A549 treated with AZD2906 at 1 μM for 4 hours (cell line): ENCODE results near the gene MSMP. TPM values are rescaled to one million over a fixed set of nuclear protein-coding genes. Genes with fewer than 3 reads are reported as not detected.

ENCODE experiments used
- total RNA-seq: library from RNA; stranded (reverse); fragments of 200-300 nt; extraction: Qiagen RNA extraction; gene quantifications from 5 replicates; pipeline ENCODE4 v1.2.3, GENCODE V29; 2022

MSMP gene, protein sequence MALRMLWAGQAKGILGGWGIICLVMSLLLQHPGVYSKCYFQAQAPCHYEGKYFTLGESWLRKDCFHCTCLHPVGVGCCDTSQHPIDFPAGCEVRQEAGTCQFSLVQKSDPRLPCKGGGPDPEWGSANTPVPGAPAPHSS
- 0.15 to 0.38 TPM (median 0.23 TPM) in 4 of 5 replicates, not detected in the other for total RNA-seq

GRCh38 chr9:35754264-35754663, at the start of gene MSMP:
Gene MSMP, minus strand, starts transcription at chr9:35754276. Its CDS starts 147 bp downstream, at chr9:35754129.

GRCh38 chr9:35791297-35791921, 37.3 kb upstream of the MSMP start, which contains the start of gene NPR2:
Gene NPR2, plus strand, starts transcription at chr9:35791591. Its CDS starts 818 bp downstream, at chr9:35792409.

GRCh38 chr9:35748858-35749514, 5.1 kb downstream of the MSMP start, which contains the start of the genes GBA2 and RGP1:
Gene GBA2, minus strand, starts transcription at chr9:35749228. Its CDS starts 524 bp downstream, at chr9:35748704.
Gene RGP1, plus strand, starts transcription at chr9:35749287. Its CDS starts 469 bp downstream, at chr9:35749756.

GRCh38 chr9:35732185-35732799, 21.8 kb downstream of the MSMP start, which contains the start of the genes CREB3 and TLN1:
Gene CREB3, plus strand, starts transcription at chr9:35732666. Its CDS starts 107 bp downstream, at chr9:35732773.
Gene TLN1, minus strand, starts transcription at chr9:35732195. Its CDS starts 6,501 bp downstream, at chr9:35725694.

Other genes with a start within 250 kb of the MSMP start
- gene TESK1, start 149.0 kb downstream of the MSMP start, total RNA-seq: 21.8 to 29.3 TPM (median 28.4 TPM) in 5 replicates
- 0.15 to 0.22 TPM (median 0.17 TPM) in 4 of 5 replicates, not detected in the other for gene CD72, start 135.9 kb downstream of the MSMP start, total RNA-seq
- gene SIT1, start 103.3 kb downstream of the MSMP start, total RNA-seq: 0.07 TPM in 1 of 5 replicates, not detected in the others
- gene RMRP, start 96.3 kb downstream of the MSMP start, total RNA-seq: 5.1 to 14.3 TPM (median 9.2 TPM) in 4 of 5 replicates, not detected in the other
- 25.4 to 33.7 TPM (median 32.3 TPM) in 5 replicates for gene CCDC107, start 96.0 kb downstream of the MSMP start, total RNA-seq
- 11.1 to 18.8 TPM (median 16.6 TPM) in 5 replicates for gene ARHGEF39, start 89.1 kb downstream of the MSMP start, total RNA-seq
- 6.0 to 10.6 TPM (median 8.0 TPM) in 5 replicates for gene CA9, start 80.3 kb downstream of the MSMP start, total RNA-seq
- gene TPM2, start 64.4 kb downstream of the MSMP start, total RNA-seq: 647 to 712 TPM (median 698 TPM) in 5 replicates
- gene TLN1, start 22.1 kb downstream of the MSMP start, total RNA-seq: 118 to 145 TPM (median 125 TPM) in 5 replicates
- 54.4 to 63.2 TPM (median 57.3 TPM) in 5 replicates for gene CREB3, start 21.6 kb downstream of the MSMP start, total RNA-seq
- gene GBA2, start 5.0 kb downstream of the MSMP start, total RNA-seq: 28.4 to 39.2 TPM (median 31.7 TPM) in 5 replicates
- 13.5 to 17.7 TPM (median 14.7 TPM) in 5 replicates for gene RGP1, start 5.0 kb downstream of the MSMP start, total RNA-seq
- 4.2 to 6.3 TPM (median 4.6 TPM) in 5 replicates for gene NPR2, start 37.3 kb upstream of the MSMP start, total RNA-seq
- gene SPAG8, start 58.0 kb upstream of the MSMP start, total RNA-seq: 0.34 to 0.52 TPM (median 0.35 TPM) in 5 replicates
- 69.1 to 112 TPM (median 101 TPM) in 5 replicates for gene HINT2, start 60.8 kb upstream of the MSMP start, total RNA-seq
- not detected in 5 replicates for gene FAM221B, start 74.5 kb upstream of the MSMP start, total RNA-seq
- gene TMEM8B, start 75.0 kb upstream of the MSMP start, total RNA-seq: 2.4 to 3.5 TPM (median 3.4 TPM) in 5 replicates
- not detected in 5 replicates for gene OR13J1, start 116.1 kb upstream of the MSMP start, total RNA-seq
- gene HRCT1, start 151.9 kb upstream of the MSMP start, total RNA-seq: 0.22 to 0.51 TPM (median 0.34 TPM) in 5 replicates
- gene SPAAR, start 155.2 kb upstream of the MSMP start, total RNA-seq: 0.05 to 0.09 TPM (median 0.06 TPM) in 4 of 5 replicates, not detected in the other
- gene OR2S2, start 203.9 kb upstream of the MSMP start, total RNA-seq: not detected in 5 replicates